ENCODE measurements around the gene OR2Z1. TPM values are rescaled to one million over a fixed set of nuclear protein-coding genes. Genes with fewer than 3 reads are reported as not detected.

Gene OR2Z1, protein sequence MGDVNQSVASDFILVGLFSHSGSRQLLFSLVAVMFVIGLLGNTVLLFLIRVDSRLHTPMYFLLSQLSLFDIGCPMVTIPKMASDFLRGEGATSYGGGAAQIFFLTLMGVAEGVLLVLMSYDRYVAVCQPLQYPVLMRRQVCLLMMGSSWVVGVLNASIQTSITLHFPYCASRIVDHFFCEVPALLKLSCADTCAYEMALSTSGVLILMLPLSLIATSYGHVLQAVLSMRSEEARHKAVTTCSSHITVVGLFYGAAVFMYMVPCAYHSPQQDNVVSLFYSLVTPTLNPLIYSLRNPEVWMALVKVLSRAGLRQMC
- total RNA-seq (2014; rRNA removed; shearing (Covaris generic)) = not detected in 2 replicates

DNA sequence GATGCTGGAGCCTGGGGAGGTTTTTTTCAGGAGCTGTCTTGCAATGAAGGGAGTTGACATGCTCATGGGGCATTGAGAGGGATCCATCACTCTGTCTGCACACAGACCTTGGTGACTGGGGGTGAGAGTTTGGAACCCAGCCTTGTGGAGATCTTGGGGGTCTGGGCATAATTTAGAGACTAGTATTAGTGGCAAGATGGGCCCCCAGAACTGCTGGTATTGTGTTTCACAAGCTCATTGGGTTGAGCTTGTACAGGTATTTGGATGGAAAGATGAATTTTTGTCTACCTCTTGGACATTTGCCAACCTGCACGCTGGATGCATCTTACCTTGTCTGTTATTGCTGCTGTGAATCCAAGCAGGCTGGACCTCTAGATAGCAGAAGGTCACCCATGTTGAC, at the start of gene OR2Z1:
OR2Z1 (plus strand) TSS at position 301 of the 400 bp plus-strand sequence. CDS start 9,395 bp downstream, outside the sequence.
- no peak for DNase-seq (ENCODE audit: low read depth)

DNA sequence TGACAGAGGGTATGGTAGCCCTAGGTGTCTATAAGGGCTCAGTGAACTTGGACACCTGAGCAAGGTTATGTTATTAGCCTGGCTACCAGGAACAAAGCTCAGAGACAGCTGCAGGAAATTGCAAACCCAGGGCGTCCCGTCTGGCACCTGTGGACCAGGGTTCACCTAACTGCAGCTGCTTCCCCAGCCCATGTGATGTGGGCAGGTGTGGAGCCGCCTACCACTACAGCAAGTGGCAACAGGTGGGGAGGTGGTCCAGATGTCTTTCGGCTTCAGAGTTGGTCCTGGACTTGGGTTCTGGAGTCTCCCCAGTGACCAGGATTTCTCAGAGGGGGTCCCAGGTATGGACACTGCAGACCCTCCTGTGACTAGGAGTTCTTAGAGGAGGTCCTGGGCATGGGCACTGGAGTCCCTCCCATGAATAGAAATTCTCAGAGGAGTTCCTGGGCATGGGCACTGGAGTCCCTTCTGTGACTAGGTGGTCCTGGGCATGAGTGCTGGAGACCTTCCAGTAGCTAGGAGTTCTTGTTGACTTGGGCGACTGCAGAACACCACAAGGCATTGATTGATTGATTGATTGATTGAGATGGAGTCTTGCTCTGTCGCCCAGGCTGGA, 48.0 kb upstream of the OR2Z1 start:
- DNase-seq (ENCODE audit: low read depth) = no peak

DNA sequence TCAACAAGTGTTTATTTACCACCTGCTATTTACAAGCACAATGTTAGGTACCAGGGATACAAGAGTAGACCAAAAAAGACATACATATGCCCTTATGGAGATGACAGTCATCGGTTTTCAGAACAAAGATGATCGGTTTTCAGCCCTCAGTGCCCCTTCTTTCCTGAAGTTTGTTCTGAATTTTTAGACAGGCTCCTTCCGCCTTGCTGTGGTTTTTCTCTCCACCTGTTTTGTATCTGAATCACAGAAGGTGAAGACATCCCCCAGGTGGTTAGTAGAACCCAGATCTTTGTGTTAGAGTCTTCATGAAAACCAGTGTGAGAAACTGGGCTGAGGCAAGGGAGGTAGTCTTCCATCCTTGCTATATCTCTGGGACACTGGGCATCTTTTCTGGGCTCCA, 46.4 kb upstream of the OR2Z1 start:
- no peak for DNase-seq (ENCODE audit: low read depth)

DNA sequence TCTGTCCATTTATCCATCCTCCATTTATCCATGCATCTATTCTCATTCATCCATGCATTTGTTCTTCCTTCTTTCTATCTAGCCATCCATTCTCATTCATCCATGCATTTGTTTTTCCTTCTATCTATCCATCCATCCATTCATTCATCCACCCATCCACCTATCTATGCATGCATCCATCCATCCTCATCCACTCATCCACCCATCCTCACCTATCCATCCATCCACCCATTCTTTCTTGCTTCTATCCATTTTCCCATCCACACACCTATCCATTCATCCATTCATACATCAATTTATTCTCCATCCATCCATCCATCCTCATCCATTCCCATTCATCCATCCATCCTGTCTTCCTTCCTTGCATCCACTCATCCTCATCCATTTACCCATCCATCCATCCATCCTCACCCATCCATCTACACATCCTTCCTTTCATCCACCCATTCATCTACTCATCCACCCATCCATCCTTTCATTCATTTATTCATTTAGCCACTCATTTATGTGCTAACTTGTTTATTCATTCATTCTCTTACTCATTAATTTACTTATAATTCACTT, 43.1 kb upstream of the OR2Z1 start:
- DNase-seq (ENCODE audit: low read depth) = no peak

DNA sequence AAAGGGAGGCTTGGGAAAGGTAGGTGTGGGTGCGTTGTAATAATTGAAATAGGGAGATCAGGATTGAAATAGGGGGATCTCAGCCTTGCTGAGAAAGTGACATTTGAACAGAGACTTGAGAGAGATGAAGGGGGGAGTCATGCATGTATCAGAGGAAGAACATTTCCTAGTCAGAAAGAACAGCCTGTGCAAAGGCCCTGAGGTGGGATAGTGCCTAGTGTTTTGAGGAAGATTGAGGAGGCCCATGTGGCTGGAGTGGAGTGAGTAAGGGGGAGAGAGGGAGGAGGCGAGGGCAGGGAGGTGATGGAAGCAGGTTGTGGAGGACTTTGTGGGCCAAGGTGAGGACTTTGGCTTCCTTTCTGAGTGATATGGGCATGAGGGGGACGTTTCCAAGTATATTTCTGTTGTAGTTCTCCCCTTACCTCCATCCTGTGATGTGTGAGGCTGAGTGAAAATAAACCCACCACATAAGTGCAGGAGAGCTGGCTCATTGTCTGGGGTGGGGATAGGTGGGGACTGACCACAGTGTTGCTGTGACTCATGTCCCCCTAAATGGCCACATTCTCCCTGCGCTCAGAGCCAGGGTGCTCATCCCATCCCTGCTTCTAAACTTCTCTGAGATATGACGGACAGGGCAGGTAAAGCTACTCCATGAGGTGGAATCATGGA, 40.6 kb upstream of the OR2Z1 start:
- no peak for DNase-seq (ENCODE audit: low read depth)

DNA sequence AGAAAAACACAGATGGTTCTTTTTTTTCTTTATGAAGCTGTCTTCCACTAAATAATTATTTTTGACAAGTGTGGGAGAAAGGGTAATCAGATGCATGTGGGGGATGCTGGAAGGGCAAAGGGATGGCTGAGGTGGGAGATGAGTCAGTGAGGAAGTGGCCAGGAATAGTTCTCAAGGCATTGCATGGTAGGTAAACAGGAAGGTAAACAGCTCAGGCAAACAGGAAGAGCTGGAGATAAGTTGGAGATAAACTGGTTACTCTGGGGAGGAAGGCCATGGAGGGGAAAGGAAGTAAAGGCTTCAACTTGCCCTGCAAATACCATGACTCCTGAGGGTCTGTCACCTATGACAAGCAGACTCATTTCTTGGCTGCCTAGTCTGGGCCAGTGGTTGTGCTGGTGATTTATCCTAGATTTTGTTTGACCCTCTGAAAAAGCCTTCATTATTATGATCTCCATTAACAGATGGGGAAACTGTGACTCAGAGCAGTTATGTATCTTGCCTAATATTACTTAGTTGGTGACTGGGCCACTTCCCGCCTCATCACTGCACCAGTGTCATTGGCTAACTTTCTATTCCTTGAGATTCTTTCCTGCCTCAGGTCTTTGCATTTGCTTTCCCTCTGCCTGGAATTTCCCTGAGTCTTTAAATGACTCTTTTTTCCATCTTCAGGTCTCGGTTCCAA, 39.9 kb upstream of the OR2Z1 start:
- DNase-seq (ENCODE audit: low read depth) = no peak

DNA sequence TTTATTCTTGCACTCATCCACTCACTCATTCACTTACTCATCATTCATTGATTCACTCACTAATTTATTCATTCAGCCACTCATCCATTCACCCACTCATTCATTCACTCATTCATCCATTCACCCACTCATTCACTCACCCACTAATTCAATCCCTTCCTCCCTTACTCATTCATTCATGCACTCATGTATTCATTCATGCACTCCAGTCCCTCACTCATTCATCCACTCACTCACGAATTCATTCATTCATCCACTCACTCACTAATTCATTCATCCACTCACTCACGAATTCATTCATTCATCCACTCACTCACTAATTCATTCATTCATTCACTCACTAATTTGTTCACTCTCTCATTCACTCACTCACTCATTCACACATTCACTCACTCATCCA, 39.0 kb upstream of the OR2Z1 start:
- no peak for DNase-seq (ENCODE audit: low read depth)

DNA sequence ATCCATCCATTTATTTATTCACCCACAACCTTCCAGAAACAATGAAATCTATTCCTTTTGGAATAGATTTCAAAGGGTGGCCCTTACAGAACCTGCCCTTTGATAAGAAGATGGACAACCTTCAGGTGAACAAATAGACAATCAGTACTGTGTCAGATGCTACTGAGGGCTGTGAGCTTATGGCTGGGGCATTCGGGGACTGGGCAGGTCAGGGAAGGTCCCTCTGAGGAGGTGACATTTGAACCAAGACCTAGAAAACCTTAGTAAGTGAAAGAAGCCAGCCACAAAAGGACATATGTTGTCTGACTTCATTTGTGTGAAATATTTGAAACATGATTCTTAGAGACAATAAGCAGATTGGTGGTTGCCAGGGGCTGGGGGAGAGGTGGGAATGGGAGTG, 38.5 kb upstream of the OR2Z1 start:
- DNase-seq (ENCODE audit: low read depth) = no peak

DNA sequence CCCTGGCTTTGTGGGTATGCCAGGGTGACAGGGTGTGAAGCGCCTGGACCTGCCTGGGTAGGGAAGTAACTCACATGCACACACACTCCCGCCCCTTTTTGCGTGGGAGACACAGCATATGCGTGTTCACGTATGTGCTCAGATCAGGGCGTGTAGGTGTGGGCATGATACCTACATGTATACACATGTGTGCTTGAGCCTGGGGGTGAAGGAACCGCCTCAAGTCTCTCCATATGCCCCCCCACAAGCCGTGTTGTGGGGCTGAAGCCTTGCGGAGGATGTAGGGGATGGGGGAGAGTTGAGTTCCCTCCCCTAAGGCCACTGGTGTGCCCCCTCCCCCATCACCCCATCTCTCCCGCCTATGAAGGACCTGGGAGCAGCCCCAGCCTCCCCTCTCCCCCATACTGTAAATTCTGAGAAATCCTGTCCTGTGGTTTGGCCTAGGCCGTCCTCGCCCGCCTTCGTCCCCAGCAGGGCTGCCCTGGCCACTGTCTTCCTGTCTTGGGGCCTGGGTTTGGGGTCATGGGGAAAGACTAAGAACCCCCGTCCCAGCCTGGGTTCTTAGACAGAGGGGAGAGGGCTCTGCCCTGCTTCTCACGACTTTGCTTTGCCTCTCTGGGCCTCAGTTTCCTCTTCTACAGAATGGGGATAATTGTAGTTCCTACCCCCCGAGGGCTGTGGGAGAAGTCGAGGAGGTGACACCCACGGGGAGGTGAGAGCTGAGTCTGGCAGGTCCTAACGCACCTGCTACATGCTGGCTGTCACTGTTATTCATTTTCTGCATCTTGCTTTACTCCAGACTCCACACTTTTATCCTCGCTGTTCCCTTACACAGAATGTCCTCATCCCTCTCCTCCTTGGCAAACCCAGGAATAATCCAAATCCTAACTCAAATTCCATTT, 37.2 kb upstream of the OR2Z1 start:
- DNase-seq (ENCODE audit: low read depth) = no peak

DNA sequence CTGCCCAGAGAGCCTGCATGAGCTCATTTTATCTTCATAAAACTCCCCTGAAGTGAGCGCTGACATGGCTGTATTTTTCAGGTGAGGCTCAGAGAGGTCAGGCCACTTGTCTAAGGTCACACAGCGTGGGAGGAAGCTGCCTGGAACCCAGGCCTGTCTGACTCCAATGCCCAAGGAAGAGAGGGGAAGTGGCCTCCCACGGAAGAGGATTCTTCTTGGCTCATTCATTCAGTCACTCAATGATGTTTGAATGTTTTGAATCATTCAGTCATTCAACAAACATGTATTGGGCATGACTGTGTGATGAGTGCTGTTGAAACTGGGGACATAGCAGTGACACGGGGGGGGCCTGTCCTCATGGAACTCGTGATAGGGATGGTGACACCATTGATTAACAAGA, 34.9 kb upstream of the OR2Z1 start:
- DNase-seq (ENCODE audit: low read depth) = no peak

DNA sequence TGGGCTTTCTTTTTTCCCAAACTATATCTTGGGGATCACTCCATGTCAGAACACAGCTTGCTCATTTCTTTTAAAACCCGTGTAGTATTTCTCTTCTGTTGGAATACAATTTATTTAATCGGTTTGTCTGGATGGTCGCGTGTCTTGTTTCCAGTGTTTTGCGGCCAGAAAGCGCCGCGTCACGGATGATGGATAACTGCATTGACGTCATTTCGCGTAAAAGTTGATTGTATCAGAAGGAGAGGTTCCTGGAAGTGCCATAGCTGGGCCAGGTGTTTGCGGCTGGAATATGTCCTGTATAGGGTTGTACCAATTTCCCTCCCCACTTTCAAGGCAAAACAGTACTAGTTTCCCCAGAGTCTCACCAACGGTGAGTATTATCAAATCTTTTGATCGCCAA, 32.5 kb upstream of the OR2Z1 start:
- DNase-seq (ENCODE audit: low read depth) = no peak

DNA sequence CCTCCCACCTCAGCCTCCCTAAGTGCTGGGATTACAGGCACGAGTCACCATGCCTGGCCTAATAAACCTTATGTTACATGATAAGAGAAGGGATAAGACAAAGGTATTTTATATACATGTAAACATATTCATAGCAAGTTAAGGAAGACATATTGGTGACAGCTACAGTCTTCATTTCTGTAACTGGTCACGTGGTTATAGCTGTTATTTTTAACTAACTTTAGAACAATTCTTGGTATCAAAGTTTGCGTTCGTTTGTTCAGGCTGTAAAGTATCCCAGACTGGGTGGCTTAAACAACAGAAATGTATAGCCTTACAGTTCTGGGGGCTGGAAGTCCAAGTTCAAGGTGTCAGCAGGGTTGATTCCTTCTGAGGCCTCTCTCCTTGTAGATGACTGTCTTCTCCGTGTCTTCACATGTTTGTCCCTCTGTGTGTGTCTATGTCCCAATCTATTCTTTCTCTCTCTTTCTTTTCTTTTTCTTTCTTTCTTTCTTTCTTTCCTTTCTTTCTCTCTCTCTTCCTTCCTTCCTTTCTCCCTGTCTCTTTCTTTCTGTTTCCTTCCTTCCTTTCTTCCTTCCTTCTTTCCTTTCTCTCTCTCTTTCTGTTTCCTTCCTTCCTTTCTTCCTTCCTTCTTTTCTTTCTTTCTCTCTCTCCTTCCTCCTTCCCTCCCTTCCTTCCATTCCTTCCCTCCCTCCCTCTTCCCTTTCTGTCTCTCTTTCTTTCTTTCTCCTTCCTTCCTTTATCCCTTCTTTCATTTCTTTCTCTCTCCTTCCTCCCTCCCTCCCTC, 30.5 kb upstream of the OR2Z1 start:
- DNase-seq (ENCODE audit: low read depth) = no peak

DNA sequence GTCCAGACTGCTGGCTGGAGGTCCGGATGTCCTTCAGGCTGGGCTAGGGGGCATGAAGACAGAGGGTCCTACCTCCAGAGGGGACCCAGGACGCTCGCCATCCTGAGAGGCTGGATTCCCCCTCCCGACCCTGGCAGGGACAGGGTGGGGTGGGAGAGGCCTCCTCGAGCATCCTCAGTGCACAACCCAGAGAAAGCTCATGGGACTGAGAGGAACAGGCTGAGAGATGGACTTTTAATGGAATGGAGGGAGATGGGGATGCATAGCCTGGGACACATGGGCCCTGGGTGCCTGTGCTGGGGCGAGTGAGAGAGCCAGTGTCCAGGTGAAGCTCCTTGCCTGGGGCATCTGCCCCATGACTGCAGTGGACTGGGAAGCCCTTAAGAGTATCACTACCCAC, 25.9 kb upstream of the OR2Z1 start:
- no peak for DNase-seq (ENCODE audit: low read depth)

DNA sequence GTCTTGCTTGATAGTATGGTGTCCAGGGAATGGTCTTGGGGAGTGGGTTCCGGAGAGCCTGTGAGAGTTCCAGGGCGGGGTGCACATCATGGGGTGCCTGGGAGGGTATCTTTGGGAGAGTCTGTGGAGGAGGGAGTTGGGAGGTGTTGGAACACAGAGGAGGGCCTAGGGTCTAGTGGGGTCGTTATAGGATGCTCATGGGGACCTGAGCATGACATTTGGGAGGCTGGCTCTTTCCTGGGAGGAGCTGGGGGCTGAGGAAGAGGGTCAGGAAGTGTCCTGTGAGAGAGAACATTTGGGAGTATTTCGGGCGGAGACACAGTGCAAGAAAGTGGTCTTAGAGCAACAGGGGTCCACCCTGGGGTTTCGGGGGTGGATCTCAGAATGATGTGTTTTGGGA, 25.5 kb upstream of the OR2Z1 start:
- DNase-seq (ENCODE audit: low read depth) = no peak

DNA sequence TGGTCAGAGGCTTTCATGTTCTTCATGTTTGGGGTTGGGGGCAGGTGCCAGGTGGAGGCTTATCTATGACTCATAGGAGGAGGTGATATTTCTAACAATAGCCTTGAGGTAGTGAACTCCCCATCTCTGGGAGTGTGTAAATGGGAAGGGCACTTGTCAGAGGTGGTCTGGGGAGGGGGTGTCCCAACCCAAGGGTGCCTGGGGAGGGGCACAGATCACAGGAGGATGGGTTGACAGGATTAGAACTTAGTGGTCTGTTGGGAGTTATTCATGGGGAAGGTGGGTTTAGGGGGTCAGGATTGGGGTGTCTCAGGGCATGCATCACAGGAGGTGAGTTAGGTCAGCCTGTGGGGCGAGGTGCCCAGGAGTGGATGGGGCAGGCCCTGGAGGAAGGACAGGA, 24.4 kb upstream of the OR2Z1 start:
- no peak for DNase-seq (ENCODE audit: low read depth)

DNA sequence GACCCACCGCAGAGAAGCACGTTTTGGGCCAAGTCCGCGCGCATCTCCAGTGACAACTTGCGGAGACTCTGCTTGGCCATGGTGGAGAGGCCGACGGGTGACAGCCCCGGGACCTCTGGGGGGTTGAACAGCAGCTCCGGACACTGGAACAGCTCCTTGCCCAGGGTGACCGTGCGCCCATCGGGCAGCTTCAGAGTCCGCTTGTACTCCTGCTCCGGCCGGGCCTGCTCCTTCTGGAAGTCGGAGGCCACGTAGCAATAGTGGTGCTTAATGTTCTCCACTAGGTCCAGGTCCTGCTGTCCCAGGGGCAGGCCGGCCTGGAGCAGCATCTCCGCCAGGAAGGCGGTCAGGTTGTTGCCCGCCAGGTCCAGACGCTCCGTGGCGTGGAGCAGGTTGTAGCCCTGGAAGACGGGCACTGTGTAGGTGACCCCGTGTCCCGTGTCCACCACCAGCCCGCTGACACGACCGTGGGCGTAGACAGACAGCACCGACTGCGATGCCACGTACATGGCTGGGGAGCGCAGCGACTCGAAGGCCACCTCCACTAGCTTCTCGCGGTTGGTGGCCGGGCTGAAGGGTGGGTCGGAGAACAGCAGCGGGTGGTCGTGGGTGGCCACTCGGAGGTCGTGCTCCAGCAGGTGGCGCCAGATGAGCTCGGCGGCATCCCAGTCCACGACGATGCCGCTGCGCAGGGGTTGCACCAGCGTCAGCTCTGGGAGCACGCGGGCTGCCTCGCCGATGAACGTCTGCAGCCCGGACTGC, 23.6 kb upstream of the OR2Z1 start:
- DNase-seq (ENCODE audit: low read depth) = no peak

DNA sequence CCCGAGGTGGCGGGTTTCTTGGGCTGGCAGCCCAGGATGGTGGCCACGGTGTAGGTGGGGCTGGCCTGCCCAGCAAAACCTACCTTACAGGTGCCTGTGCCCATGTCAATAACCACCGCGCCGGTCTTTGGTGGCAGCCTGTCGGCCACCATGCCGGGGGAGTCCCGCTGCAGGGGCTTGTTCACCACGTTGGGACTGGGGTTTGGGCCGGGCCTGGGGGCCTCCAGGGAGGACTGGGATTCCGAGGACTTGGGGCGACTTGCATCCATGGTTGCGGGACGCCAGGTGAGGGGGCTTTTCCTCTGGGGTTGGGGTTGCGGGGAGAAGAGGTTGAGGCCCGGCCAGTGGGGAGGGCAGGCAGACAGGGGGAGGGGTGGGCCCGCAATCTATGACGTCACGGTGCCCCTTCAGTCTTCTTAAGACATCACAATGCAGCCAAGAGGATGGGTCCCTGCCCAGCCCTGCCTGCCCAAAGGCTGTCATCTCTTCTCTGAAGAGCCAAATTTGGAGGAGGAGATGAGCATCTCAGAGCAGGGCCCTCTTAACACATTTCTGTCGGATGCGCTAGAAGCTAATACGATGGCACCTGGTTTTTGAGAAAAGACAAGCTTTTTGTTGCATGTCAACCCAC, 22.9 kb upstream of the OR2Z1 start, which contains the start of gene ACTL9:
ACTL9 (minus strand) TSS at position 363 of the 631 bp plus-strand sequence; CDS start at position 269, 94 bp downstream.
- DNase-seq (ENCODE audit: low read depth) = no peak

DNA sequence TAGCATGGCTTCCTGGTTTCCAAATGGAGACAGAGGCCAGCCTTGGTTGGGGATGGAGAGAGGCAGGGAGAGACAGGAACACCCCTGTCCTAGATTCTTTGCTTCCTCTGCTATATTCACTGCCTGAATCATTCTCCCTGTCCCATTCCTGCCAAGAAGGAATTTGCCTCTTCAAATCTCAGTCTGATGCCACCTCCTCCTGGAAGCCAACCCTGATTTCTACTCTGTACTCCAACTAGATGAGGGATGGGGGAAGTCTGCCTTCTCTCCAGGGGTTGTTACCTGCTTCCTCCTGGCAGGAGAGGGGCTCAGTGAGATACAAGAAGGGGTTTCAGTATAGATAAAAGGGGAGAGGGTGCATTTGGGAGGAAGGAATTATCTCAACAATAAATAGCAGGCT, 21.5 kb upstream of the OR2Z1 start:
- DNase-seq (ENCODE audit: low read depth) = no peak

DNA sequence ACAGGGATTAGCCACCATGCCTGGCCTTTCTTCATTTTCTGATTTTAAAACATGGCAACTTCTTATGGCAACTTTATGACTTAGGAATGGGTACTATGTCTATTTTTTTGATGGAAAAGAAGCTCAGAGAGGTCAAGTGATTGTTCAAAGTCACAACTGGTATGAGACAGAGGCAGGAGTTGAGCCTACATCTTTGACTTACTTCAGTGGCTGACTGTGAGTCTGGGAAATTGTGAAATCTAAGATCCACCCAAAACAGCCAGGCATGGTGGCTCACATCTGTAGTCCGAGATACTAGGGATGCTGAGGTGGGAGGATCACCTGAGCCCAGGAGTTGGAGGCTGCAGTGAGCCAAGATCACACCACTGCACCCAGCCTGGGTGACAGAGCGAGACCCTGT, 20.5 kb upstream of the OR2Z1 start:
- no peak for DNase-seq (ENCODE audit: low read depth)

Measured in RPMI7951 (cell line).